ENCODE data around the gene ZNF747.

The ZNF747 gene

GRCh38 chr16:30528799-30529457 is 5.7 kb downstream of the ZNF747 start:
- TF ChIP-seq PKNOX1 (IDR thresholded peaks at IDR 0.05) (no peak), HDGF (IDR thresholded peaks at IDR 0.05; ENCODE audit: borderline replicate concordance) (no peak), SUZ12 (IDR thresholded peaks at IDR 0.05) (no peak), FOXK2 (IDR thresholded peaks at IDR 0.05) (no peak)
- POLR2A ChIA-PET = interaction anchor here (0.6 to 7.2 kb wide), 12 partner anchors 10 to 105 kb away, joined by 3 to 49 read pairs (median 4); partner anchors contain the start of genes DCTPP1, SEPHS2, ZNF688 and ZNF689
- DNase-seq (ENCODE audit: extremely low spot score) = no peak
- CTCF ChIA-PET = interaction anchor here (0.5 to 1.4 kb wide), 4 partner anchors 69 to 117 kb away, joined by 3 to 5 read pairs (median 4); no protein-coding TSS in a partner anchor

DNA sequence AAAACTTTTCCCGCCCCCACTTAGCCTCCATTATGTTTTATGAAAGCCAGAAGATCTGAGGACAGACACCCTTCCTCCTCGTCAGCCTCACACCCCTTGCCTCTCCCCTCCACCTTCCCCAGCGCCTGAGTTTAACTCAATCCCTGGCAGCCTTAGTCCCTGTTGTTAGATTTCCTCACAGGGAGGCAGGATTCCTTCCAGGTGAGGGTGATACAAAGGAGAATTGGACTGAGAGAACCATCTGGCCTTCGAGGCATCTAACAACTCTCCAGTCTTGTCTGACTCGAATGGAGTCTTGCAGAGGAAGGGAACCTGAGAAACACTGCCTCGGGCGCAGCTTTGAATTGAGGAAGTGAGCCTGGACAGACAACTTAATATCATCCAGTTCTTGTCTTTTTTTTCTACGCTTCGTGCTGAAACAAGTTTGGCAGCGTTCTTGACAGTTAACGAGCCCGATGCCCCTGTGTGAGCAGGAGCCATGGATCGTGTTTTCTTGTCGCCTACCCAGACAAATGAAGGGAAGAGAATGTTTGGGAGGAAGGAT is 7.0 kb downstream of the ZNF747 start:
- POLR2A ChIA-PET = interaction anchor here (0.7 to 7.2 kb wide), 28 partner anchors 8 to 185 kb away, joined by 3 to 49 read pairs (median 4); partner anchors contain the start of genes CD2BP2, DCTPP1, FBRS and SEPHS2
- CTCF ChIA-PET = interaction anchor here (0.8 to 1.3 kb wide), 4 partner anchors 8 to 98 kb away, joined by 3 to 7 read pairs (median 4); partner anchors contain the start of genes DCTPP1 and ZNF747
- TF ChIP-seq HDGF (IDR thresholded peaks at IDR 0.05; ENCODE audit: borderline replicate concordance) (0 out of 2 replicates have a peak, but pooled peaks have one; percentile 2), TARDBP (IDR thresholded peaks at IDR 0.05) (no peak), ARNT (IDR thresholded peaks at IDR 0.05) (no peak), L3MBTL2 (conservative IDR thresholded peaks at IDR 0.05) (peak; percentile 76)
- no peak for DNase-seq (ENCODE audit: extremely low spot score)

- ChIA-PET CTCF (interaction anchor here (0.6 to 0.9 kb wide), 3 partner anchors 8 to 1641 kb away, joined by 3 to 7 read pairs (median 3); partner anchors contain the start of genes DCTPP1 and ZNF747), POLR2A (interaction anchor here (0.6 to 7.2 kb wide), 25 partner anchors 9 to 184 kb away, joined by 3 to 49 read pairs (median 4); partner anchors contain the start of genes CD2BP2, DCTPP1, FBRS and SRCAP)
- peak; percentile 99 for DNase-seq (ENCODE audit: extremely low spot score)
- TF ChIP-seq HDGF (IDR thresholded peaks at IDR 0.05; ENCODE audit: borderline replicate concordance) (peak; percentile 98; the same call in 1 of the 2 replicates), BHLHE40 (IDR thresholded peaks at IDR 0.05; ENCODE audit: borderline replicate concordance) (no peak), CTBP1 (IDR thresholded peaks at IDR 0.05; ENCODE audit: borderline replicate concordance) (no peak), ELF4 (IDR thresholded peaks at IDR 0.05) (0 out of 2 replicates have a peak, but pooled peaks have one; percentile 37), PKNOX1 (IDR thresholded peaks at IDR 0.05) (peak; percentile 71; the same call in 1 of the 2 replicates), SUZ12 (IDR thresholded peaks at IDR 0.05) (no peak), FOXK2 (IDR thresholded peaks at IDR 0.05) (no peak), LEF1 (IDR thresholded peaks at IDR 0.05; ENCODE audit: borderline replicate concordance) (no peak)
Observed at GRCh38 chr16:30526823-30527634, 7.6 kb downstream of the ZNF747 start.

GRCh38 chr16:30526137-30526822 is 8.4 kb downstream of the ZNF747 start, which contains the start of gene ZNF768:
Gene ZNF768, minus strand, starts transcription at chr16:30526566. Its CDS starts 153 bp downstream, at chr16:30526413.
- POLR2A ChIA-PET = interaction anchor here (1.0 to 7.2 kb wide), 22 partner anchors 8 to 184 kb away, joined by 3 to 49 read pairs (median 6); partner anchors contain the start of genes DCTPP1, FBRS, SEPHS2 and ZNF688
- DNase-seq (ENCODE audit: extremely low spot score) = peak; percentile 80
- CTCF ChIA-PET = interaction anchor here (0.8 to 0.9 kb wide), 4 partner anchors 9 to 415 kb away, joined by 3 to 7 read pairs (median 4); partner anchors contain the start of genes DCTPP1 and ZNF747
- TF ChIP-seq FOXK2 (IDR thresholded peaks at IDR 0.05) (no peak), BHLHE40 (IDR thresholded peaks at IDR 0.05; ENCODE audit: borderline replicate concordance) (no peak), FOXA1 (IDR thresholded peaks at IDR 0.05) (no peak), ARNT (IDR thresholded peaks at IDR 0.05) (no peak), SUZ12 (IDR thresholded peaks at IDR 0.05) (no peak), LEF1 (IDR thresholded peaks at IDR 0.05; ENCODE audit: borderline replicate concordance) (peak; percentile 53; the same call in 1 of the 2 replicates), TARDBP (IDR thresholded peaks at IDR 0.05) (no peak), L3MBTL2 (conservative IDR thresholded peaks at IDR 0.05) (no peak), ZNF384 (IDR thresholded peaks at IDR 0.05) (no peak), ELF4 (IDR thresholded peaks at IDR 0.05) (no peak), NFRKB (IDR thresholded peaks at IDR 0.05) (no peak), HDGF (IDR thresholded peaks at IDR 0.05; ENCODE audit: borderline replicate concordance) (no peak), SP1 (IDR thresholded peaks at IDR 0.05) (no peak), FOXM1 (IDR thresholded peaks at IDR 0.05; ENCODE audit: borderline replicate concordance) (peak; percentile 62; the same call in 1 of the 2 replicates), PKNOX1 (IDR thresholded peaks at IDR 0.05) (no peak), CTBP1 (IDR thresholded peaks at IDR 0.05; ENCODE audit: borderline replicate concordance) (no peak)

DNA sequence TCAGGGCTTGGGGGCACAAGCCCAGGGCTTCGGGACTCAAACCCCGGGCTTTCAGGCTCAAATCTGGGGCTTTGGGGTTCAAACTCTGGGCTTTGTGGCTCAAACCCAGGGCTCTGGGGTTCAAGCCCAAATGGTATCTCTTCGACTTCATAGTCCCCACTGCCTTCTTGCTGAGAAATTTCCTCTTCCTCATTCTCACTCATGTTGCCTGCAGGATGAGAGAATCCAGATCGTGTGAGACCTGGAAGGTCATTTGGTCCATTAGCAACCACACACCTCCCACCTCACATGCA is 8.9 kb downstream of the ZNF747 start:
- CTCF ChIA-PET = interaction anchor here (0.8 to 1.2 kb wide), 3 partner anchors 90 to 414 kb away, joined by 3 to 5 read pairs (median 4); partner anchors contain the start of gene DCTPP1
- TF ChIP-seq L3MBTL2 (conservative IDR thresholded peaks at IDR 0.05) (no peak), FOXM1 (IDR thresholded peaks at IDR 0.05; ENCODE audit: borderline replicate concordance) (no peak), PKNOX1 (IDR thresholded peaks at IDR 0.05) (no peak), LEF1 (IDR thresholded peaks at IDR 0.05; ENCODE audit: borderline replicate concordance) (no peak), NFRKB (IDR thresholded peaks at IDR 0.05) (no peak), ZNF384 (IDR thresholded peaks at IDR 0.05) (no peak), ARNT (IDR thresholded peaks at IDR 0.05) (no peak), FOXK2 (IDR thresholded peaks at IDR 0.05) (no peak), BHLHE40 (IDR thresholded peaks at IDR 0.05; ENCODE audit: borderline replicate concordance) (no peak), SUZ12 (IDR thresholded peaks at IDR 0.05) (no peak), SP1 (IDR thresholded peaks at IDR 0.05) (no peak), TARDBP (IDR thresholded peaks at IDR 0.05) (no peak), HDGF (IDR thresholded peaks at IDR 0.05; ENCODE audit: borderline replicate concordance) (no peak), FOXA1 (IDR thresholded peaks at IDR 0.05) (no peak), CTBP1 (IDR thresholded peaks at IDR 0.05; ENCODE audit: borderline replicate concordance) (no peak)
- POLR2A ChIA-PET = interaction anchor here (1.0 to 7.2 kb wide), 18 partner anchors 8 to 133 kb away, joined by 3 to 49 read pairs (median 8); partner anchors contain the start of genes DCTPP1, FBRS, SEPHS2 and ZNF688
- DNase-seq (ENCODE audit: extremely low spot score) = no peak

Measured in HEK293T (cell line).